Calu3 (cell line): Measurements from ENCODE around the gene XPO6. TPM values are rescaled to one million over a fixed set of nuclear protein-coding genes. Genes with fewer than 3 reads are reported as not detected.

Source experiments
- BruUV-seq: library from RNA; stranded (reverse); fragments of 400-500 nt; replicated peaks from 2 replicates; lab custom pipeline; 2021; lab: Mats Ljungman, UMichigan
- CTCF ChIA-PET: fragments of 300-600 bp; sonication (Branson Sonifier 250); formaldehyde crosslinking; loops from one replicate; lab custom pipeline; 2022; ENCODE audit warnings: antibody characterized with exemption; lab: Charles Lee
- DNase-seq: peaks from one replicate; pipeline ENCODE4 v3.0.0; 2022
- H3K27ac Mint-ChIP-seq: one replicate; pipeline ENCODE4 v1.8.0; 2022; ENCODE audit warnings: mixed read lengths; ENCODE audit not compliant: unreplicated experiment
- H3K27me3 Mint-ChIP-seq: one replicate; pipeline ENCODE4 v1.8.0; 2022; ENCODE audit warnings: mixed read lengths; ENCODE audit not compliant: unreplicated experiment
- H3K36me3 Mint-ChIP-seq: one replicate; pipeline ENCODE4 v1.8.0; 2022; ENCODE audit warnings: mild to moderate bottlenecking, moderate library complexity, mixed read lengths; ENCODE audit not compliant: insufficient read depth, unreplicated experiment
- H3K4me1 Mint-ChIP-seq: one replicate; pipeline ENCODE4 v1.8.0; 2022; ENCODE audit warnings: mild to moderate bottlenecking, low read depth, mixed read lengths; ENCODE audit not compliant: unreplicated experiment
- H3K4me3 Mint-ChIP-seq: one replicate; pipeline ENCODE4 v1.8.0; 2022; ENCODE audit warnings: mild to moderate bottlenecking, low read depth, moderate library complexity, mixed read lengths; ENCODE audit not compliant: unreplicated experiment
- H3K9me3 Mint-ChIP-seq: one replicate; pipeline ENCODE4 v1.8.0; 2022; ENCODE audit warnings: low read depth, mixed read lengths; ENCODE audit not compliant: unreplicated experiment
- intact Hi-C: fragments of 100-400 bp; cut with micrococcal nuclease; formaldehyde crosslinking; loops from one replicate; pipeline ENCODE4 v1.10.0; 2022; ENCODE audit not compliant: unreplicated experiment
- total RNA-seq: library from RNA; stranded (reverse); gene quantifications from 2 replicates; pipeline ENCODE4 v1.2.3, GENCODE V29; 2022
- TF ChIP-seq, protein P1 (sequence below): fragments of 200-600 bp; IDR thresholded peaks from one replicate; pipeline ENCODE4 v1.8.0; 2022; ENCODE audit warnings: antibody characterized with exemption; ENCODE audit not compliant: unreplicated experiment

The XPO6 gene
- total RNA-seq, 1 experiment from 2014 or later = 149 TPM

DNA sequence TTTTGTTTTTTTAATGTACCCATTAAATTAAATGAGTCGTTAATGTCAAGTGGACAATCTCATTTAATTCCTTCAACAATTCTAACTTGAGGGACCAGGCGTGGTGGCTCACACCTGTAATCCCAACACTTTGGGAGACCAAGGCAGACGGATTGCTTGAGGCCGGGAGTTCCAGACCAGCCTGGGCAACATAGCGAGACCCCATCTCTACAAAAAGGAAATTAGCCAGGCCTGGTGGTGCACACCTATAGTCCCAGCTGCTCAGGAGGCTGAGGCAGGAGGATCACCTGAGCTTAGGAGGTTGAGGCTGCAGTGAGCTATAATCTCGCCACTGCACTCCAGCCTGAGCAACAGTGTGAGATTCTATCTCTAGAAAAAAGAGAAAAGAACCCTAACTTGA is 127.6 kb downstream of the XPO6 start:
- H3K9me3 Mint-ChIP-seq = no peaks in the 10 kb centered on the region
- H3K4me3 Mint-ChIP-seq = no peak overlapping the region
- no peak for DNase-seq
- CTCF ChIA-PET = no interaction called here
- no TSS peak for BruUV-seq
- no peaks in the 10 kb centered on the region for H3K36me3 Mint-ChIP-seq
- H3K27me3 Mint-ChIP-seq = peaks cover 11% of the 10 kb centered on the region
- intact Hi-C loops = no loop called here
- no peak overlapping the region for H3K27ac Mint-ChIP-seq
- TF ChIP-seq, protein P1, sequence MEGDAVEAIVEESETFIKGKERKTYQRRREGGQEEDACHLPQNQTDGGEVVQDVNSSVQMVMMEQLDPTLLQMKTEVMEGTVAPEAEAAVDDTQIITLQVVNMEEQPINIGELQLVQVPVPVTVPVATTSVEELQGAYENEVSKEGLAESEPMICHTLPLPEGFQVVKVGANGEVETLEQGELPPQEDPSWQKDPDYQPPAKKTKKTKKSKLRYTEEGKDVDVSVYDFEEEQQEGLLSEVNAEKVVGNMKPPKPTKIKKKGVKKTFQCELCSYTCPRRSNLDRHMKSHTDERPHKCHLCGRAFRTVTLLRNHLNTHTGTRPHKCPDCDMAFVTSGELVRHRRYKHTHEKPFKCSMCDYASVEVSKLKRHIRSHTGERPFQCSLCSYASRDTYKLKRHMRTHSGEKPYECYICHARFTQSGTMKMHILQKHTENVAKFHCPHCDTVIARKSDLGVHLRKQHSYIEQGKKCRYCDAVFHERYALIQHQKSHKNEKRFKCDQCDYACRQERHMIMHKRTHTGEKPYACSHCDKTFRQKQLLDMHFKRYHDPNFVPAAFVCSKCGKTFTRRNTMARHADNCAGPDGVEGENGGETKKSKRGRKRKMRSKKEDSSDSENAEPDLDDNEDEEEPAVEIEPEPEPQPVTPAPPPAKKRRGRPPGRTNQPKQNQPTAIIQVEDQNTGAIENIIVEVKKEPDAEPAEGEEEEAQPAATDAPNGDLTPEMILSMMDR = no peak
- no peaks in the 10 kb centered on the region for H3K4me1 Mint-ChIP-seq

DNA sequence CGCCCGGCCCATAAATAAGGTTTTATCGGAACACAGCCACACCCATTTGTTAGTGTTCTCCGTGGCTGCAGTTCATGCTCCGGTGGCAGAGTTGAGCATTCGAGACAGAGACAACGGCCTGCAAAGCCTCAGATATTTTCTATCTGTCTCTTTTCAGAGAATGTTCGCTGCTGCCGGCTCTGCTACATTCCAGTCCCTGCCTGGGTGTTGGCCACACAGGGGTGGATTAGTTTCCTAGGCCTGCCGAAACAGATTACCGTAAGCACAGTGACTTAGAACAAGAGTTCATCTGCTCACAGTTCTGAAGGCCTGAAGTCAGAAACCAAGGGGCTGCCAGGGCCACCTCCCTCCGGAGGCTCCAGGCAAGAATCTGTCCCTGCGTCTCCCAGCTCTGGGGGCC is 129.1 kb downstream of the XPO6 start:
- TF ChIP-seq, protein P1 = no peak
- H3K27me3 Mint-ChIP-seq = peaks cover 11% of the 10 kb centered on the region
- BruUV-seq = no TSS peak
- H3K9me3 Mint-ChIP-seq = no peaks in the 10 kb centered on the region
- DNase-seq = no peak
- no peak overlapping the region for H3K4me3 Mint-ChIP-seq
- intact Hi-C loops = no loop called here
- no peaks in the 10 kb centered on the region for H3K36me3 Mint-ChIP-seq
- CTCF ChIA-PET = interaction anchor here (0.6 to 0.7 kb wide), 3 partner anchors 102 to 333 kb away, joined by 3 to 4 read pairs (median 3); no protein-coding TSS in a partner anchor
- H3K27ac Mint-ChIP-seq = no peak overlapping the region
- no peaks in the 10 kb centered on the region for H3K4me1 Mint-ChIP-seq

DNA sequence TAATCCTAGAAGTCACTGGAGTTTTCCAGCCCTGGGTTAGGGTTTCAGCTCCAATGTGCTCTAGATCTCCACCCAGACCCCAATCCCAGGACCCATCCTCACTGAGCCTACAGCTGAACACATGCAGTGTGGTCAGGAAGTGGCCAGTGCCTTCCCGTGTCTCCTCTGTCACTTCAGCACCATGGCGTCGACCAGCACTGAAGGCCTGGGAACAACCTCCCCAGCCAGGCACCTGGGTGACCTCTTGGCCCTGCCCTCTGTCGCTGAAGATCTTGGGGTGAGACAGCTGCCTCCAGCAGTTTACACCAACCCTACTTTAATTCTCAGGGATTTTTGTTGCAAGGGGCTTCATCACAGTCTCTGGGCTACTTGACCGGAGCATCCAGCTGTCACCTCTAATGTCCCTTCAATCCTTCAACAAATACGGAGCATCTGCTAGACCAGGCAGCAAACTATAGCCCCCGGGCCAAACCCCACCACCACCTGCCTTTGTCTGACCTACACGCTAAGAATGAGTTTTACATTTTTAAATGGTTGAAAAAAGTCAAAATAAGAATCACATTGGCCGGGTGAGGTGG is 130.3 kb downstream of the XPO6 start:
- TF ChIP-seq, protein P1 = no peak
- intact Hi-C loops = no loop called here
- H3K9me3 Mint-ChIP-seq = no peaks in the 10 kb centered on the region
- no peaks in the 10 kb centered on the region for H3K36me3 Mint-ChIP-seq
- H3K4me3 Mint-ChIP-seq = no peak overlapping the region
- CTCF ChIA-PET = no interaction called here
- DNase-seq = no peak
- H3K27ac Mint-ChIP-seq = no peak overlapping the region
- H3K27me3 Mint-ChIP-seq = peaks cover 18% of the 10 kb centered on the region
- BruUV-seq = no TSS peak
- no peaks in the 10 kb centered on the region for H3K4me1 Mint-ChIP-seq

DNA sequence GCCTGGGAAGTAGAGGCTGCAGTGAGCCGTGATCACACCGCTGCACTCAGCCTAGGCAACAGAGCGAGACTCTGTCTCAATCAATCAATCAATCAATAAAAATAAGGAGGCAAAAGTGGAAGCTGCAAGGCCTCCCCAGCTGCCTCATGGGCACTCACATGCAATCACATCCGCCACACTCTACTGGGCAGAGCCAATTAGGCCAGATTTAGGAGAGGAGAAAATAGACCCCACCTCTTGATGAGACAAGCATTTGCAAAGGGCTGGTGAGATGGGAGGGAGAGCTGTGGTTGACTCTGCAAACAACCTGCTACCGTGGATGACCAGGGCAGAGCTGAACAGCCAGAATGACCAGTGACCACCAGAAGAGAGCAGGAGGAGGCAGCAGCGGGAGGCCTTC is 133.5 kb downstream of the XPO6 start:
- Mint-ChIP-seq H3K4me1 (no peaks in the 10 kb centered on the region), H3K4me3 (no peak overlapping the region), H3K27me3 (peaks cover 50% of the 10 kb centered on the region), H3K36me3 (no peaks in the 10 kb centered on the region), H3K9me3 (no peaks in the 10 kb centered on the region), H3K27ac (no peak overlapping the region)
- CTCF ChIA-PET = interaction anchor here (0.6 kb wide), 1 partner anchor 179 kb away, joined by 3 read pairs; no protein-coding TSS in a partner anchor
- TF ChIP-seq, protein P1 = no peak
- no peak for DNase-seq
- no TSS peak for BruUV-seq
- intact Hi-C loops = no loop called here
